WERI-Rb-1 (cell line): ENCODE measurements around the gene DIAPH1.
A peak's percentile ranks its signal among the peaks of the same experiment; 100 is the strongest.

Experiments used
- DNase-seq: peaks from one replicate; pipeline ENCODE4 v3.0.0-alpha.2; 2020
- H3K27ac ChIP-seq: fragments of 250-450 bp; sonication (Bioruptor Pico); 2 replicates; pipeline ENCODE4 v1.5.1; 2020; ENCODE audit warnings: mild to moderate bottlenecking, moderate library complexity
- H3K27me3 ChIP-seq: fragments of 250-450 bp; sonication (Bioruptor Pico); 2 replicates; pipeline ENCODE4 v1.5.1; 2021; ENCODE audit warnings: mild to moderate bottlenecking, low read depth, moderate library complexity; ENCODE audit not compliant: insufficient read depth, severe bottlenecking
- H3K36me3 ChIP-seq: fragments of 250-450 bp; sonication (Bioruptor Pico); 2 replicates; pipeline ENCODE4 v1.5.1; 2020; ENCODE audit warnings: mild to moderate bottlenecking, moderate library complexity
- H3K4me3 ChIP-seq: 2 replicates; pipeline ENCODE4 v1.5.1; 2011; ENCODE audit warnings: low read depth, mild to moderate bottlenecking, control low read depth, low read length
- H3K9me3 ChIP-seq: fragments of 250-450 bp; sonication (Bioruptor Pico); 2 replicates; pipeline ENCODE4 v1.5.1; 2021; ENCODE audit warnings: mild to moderate bottlenecking, moderate library complexity; ENCODE audit not compliant: severe bottlenecking
- TF ChIP-seq, protein P1 (sequence below): IDR thresholded peaks from 2 replicates; pipeline ENCODE4 v1.5.1; 2011; ENCODE audit warnings: low read depth, mild to moderate bottlenecking, control low read depth, inconsistent platforms, low read length

DIAPH1 gene

DNA sequence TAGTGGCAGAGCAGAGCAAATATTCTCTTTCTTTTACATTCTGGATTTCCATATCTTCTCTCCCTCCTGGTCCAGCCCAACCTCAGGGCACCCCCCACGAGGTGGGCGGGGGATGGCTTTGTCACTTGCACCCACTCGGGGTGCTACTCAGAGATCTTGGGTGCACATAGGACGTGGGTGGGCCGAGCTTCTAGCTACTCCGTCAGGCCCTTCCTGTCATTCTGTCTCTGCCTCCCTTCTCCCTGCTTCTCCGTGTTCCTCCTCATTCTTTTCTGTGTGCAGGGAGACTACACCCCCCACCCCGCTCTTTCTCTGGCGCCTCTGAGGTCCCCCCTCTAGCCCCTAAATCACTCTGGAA, 110.4 kb downstream of the DIAPH1 start:
- peaks cover 5% of the 10 kb centered on the region; the same call in 1 of the 2 replicates for H3K36me3 ChIP-seq
- no peaks in the 10 kb centered on the region for H3K27me3 ChIP-seq
- H3K4me3 ChIP-seq = peak overlapping the region; percentile 39
- TF ChIP-seq, protein P1, sequence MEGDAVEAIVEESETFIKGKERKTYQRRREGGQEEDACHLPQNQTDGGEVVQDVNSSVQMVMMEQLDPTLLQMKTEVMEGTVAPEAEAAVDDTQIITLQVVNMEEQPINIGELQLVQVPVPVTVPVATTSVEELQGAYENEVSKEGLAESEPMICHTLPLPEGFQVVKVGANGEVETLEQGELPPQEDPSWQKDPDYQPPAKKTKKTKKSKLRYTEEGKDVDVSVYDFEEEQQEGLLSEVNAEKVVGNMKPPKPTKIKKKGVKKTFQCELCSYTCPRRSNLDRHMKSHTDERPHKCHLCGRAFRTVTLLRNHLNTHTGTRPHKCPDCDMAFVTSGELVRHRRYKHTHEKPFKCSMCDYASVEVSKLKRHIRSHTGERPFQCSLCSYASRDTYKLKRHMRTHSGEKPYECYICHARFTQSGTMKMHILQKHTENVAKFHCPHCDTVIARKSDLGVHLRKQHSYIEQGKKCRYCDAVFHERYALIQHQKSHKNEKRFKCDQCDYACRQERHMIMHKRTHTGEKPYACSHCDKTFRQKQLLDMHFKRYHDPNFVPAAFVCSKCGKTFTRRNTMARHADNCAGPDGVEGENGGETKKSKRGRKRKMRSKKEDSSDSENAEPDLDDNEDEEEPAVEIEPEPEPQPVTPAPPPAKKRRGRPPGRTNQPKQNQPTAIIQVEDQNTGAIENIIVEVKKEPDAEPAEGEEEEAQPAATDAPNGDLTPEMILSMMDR = no peak
- peak overlapping the region; percentile 56 for H3K27ac ChIP-seq
- DNase-seq = no peak
- H3K9me3 ChIP-seq = no peaks in the 10 kb centered on the region

DNA sequence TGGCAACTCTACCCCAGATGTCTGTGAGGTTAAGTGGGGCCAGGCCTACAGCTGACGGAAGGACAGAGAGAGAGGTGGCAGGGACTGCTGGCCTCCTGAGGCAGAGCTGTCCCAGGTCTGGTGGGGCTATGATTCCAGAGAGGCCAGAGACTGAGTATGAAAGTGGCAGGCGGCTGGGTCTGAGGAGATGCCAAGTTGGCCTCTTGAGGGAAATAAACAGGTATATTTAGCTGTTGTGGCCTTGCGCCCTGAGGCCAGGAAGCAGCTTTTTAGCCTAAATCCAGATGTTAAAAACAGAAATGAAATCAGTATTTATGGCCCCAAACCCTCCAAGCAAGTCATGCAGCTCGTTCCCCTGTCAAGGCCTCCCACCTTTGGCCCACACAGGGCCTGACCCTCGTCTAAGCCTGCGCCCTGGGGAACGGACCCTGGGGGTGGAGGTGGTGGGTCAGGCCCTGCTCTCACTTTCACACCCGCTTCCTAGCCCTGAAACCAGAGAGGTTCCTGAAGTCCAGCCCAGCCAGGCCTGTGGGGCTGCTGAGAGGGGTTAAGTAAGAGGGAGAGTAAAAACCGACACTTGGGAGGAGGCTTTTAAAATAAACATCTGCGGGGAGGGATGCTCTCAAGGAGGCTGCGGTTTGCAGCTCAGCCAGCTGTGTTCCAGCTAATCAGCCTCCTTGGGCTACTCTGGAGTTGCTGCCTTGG, 111.3 kb downstream of the DIAPH1 start:
- TF ChIP-seq, protein P1 = no peak
- no peak overlapping the region for H3K27ac ChIP-seq
- no peak for DNase-seq
- H3K4me3 ChIP-seq = no peak overlapping the region
- no peaks in the 10 kb centered on the region for H3K27me3 ChIP-seq
- no peaks in the 10 kb centered on the region for H3K9me3 ChIP-seq
- peaks cover under 1% of the 10 kb centered on the region; the same call in 1 of the 2 replicates for H3K36me3 ChIP-seq

DNA sequence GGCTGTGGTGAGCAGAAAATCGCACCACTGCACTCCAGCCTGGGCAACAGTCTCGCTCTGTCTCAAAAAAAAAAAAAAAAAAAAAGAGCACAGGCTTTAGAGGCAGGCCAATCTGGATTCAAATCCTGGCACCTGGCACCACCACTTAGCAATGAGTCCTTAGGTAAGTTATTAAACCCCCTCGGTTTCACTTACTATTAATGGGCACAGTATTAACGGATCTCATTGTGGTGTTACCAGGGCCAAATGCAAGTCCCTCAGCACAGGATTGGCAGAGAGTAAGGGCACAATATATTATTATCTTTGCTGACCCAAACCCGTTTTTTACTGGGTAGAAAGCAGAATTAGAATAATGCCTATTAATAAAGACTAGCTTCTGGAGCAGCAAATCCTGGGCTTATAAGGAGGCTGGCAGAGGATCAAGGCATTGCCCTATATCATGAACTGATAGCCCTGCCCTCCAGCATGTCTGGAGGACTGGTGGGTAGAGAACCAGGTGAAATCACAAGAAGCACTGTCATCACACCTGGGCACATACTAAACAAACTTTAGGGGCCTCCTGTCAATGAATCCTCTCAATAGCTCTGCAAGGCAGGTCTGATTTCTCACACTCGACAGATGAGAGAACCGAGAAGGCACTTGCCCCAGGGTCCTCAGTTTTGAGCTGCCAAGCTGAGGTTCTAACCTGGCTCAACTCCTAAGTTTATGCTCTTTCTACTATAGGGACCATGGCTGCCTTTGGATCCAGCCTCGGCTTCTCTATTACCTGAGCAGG, 112.2 kb downstream of the DIAPH1 start:
- no peak for DNase-seq
- H3K27me3 ChIP-seq = no peaks in the 10 kb centered on the region
- no peaks in the 10 kb centered on the region for H3K9me3 ChIP-seq
- no peak overlapping the region for H3K4me3 ChIP-seq
- TF ChIP-seq, protein P1 = no peak
- H3K27ac ChIP-seq = no peak overlapping the region
- H3K36me3 ChIP-seq = no peaks in the 10 kb centered on the region

DNA sequence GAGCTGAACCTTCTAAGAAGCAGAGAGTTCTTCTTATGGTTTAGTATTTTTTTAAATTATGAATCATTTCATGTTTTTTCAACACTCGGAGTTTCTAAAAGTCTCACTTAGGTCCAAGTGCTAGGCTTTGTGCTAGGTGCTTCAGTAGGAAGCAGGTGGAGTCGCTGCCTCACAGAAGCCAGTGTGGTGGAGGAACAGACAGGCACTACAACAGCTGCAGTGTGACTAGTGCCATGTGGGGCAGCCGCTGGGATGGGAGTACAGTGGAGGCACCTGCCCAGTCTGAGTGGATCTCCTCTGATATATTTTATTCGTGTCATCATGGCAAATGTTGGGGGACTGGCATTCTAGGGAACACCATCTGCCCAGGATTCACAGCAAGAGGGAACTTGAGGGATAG, 114.6 kb downstream of the DIAPH1 start:
- TF ChIP-seq, protein P1 = no peak
- Histone ChIP-seq H3K36me3 (no peaks in the 10 kb centered on the region), H3K27ac (no peak overlapping the region)

DNA sequence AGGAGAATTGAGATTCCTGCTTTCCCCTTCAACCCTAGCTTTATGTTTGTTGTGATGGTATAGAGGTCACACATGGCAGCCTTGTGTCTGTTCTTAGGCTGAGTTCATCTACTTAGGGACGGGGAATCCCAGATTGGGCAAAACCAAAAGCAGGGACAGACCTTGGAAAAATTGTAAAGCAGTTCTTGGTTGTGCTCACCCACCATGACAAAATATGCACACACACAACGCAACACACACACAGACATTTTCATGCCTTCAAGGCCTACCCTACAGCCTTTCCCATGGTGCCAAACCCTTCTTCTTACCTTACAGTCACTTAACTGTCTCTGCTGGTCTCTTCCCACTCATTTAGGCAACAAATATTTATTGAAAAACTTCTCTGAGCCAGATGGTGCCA, 115.1 kb downstream of the DIAPH1 start:
- H3K36me3 ChIP-seq = no peaks in the 10 kb centered on the region
- TF ChIP-seq, protein P1 = no peak
- no peaks in the 10 kb centered on the region for H3K27me3 ChIP-seq
- H3K9me3 ChIP-seq = no peaks in the 10 kb centered on the region
- no peak overlapping the region for H3K27ac ChIP-seq
- DNase-seq = no peak
- no peak overlapping the region for H3K4me3 ChIP-seq

More for the DNA sequence above, 114.6 kb downstream of the DIAPH1 start:
- Histone ChIP-seq H3K4me3 (no peak overlapping the region), H3K27me3 (no peaks in the 10 kb centered on the region), H3K9me3 (no peaks in the 10 kb centered on the region)
- DNase-seq = no peak
